GM12891 (cell line): ENCODE measurements around the gene PLA1A.

ENCODE experiments used
- DNase-seq: peaks from one replicate; pipeline ENCODE4 v3.0.0; 2011; ENCODE audit warnings: low spot score; ENCODE audit not compliant: insufficient read length
- FAIRE-seq: peaks from 2 replicates; lab custom pipeline; 2011; peaks lifted over from hg19 to GRCh38; lab: Jason Lieb, UNC
- PAX5 ChIP-seq: IDR thresholded peaks from 2 replicates; pipeline ENCODE4 v1.6.1; 2011; ENCODE audit warnings: low read length, moderate library complexity, mild to moderate bottlenecking; ENCODE audit not compliant: insufficient read depth, severe bottlenecking
- POLR2A ChIP-seq: IDR thresholded peaks from 2 replicates; pipeline ENCODE4 v1.6.1; 2011; ENCODE audit warnings: low read depth, low read length, control low read depth
- POLR2AphosphoS5 ChIP-seq: IDR thresholded peaks from 2 replicates; pipeline ENCODE4 v1.6.1; 2011; ENCODE audit warnings: low read depth, low read length, control low read depth
- POU2F2 ChIP-seq: IDR thresholded peaks from 2 replicates; pipeline ENCODE4 v1.6.1; 2011; ENCODE audit warnings: low read depth, mild to moderate bottlenecking, control low read depth, low read length, moderate library complexity
- SPI1 ChIP-seq: IDR thresholded peaks from 2 replicates; pipeline ENCODE4 v1.6.1; 2011; ENCODE audit warnings: low read depth, low read length, control low read depth
- TAF1 ChIP-seq: IDR thresholded peaks from 2 replicates; pipeline ENCODE4 v1.6.1; 2011; ENCODE audit warnings: low read depth, low read length, control low read depth

Gene PLA1A

DNA sequence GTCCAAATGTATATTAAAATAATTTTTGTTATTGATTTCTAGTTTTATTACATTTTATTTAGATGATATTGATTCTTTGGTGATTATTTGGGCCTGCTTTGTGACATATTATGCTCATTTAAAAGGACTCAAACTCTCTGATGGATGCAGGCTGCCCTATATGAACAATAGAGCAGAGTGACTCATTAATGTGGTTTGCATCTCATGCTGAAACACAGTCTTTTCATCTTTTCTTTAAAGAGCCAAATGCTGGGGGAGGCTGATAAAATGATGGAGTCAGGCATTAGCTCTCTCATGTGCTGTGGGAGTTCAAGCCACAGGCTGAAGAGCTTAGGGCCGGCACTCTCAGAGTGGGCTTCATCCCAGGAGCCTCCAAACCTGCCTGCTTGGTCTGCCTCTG is 7.2 kb downstream of the PLA1A start:
- no peak for TF ChIP-seq POU2F2
- no peak for TF ChIP-seq SPI1
- no peak for TF ChIP-seq POLR2A
- TF ChIP-seq POLR2AphosphoS5: no peak
- no peak for TF ChIP-seq PAX5
- DNase-seq: no peak
- FAIRE-seq: no peak

DNA sequence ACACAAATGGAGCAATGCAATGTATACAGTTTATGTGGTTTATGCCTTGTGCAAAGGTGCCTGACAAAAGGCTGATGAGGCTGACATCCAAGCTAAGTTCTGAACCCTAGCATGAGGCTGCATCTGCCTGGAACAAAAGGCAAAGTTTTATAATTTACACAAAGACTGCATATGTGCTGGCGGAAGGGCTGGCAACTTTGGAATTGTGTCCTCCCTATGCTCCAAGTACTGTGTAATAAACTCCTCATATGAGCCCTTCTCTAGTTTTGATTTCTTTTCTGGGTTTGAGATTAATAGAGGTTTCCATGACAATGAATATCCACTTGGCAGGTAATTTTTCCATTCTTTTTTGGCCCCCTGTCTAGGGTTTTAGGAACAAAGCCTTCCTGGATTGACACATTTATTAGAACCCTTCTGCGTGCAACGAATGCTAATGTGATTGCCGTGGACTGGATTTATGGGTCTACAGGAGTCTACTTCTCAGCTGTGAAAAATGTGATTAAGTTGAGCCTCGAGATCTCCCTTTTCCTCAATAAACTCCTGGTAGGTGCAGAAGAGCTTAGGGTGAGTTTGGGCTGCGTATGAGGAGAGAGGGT is 10.8 kb downstream of the PLA1A start:
- FAIRE-seq (no peak), DNase-seq (no peak)
- TF ChIP-seq POLR2AphosphoS5: no peak
- no peak for TF ChIP-seq TAF1
- no peak for TF ChIP-seq SPI1
- TF ChIP-seq POLR2A: no peak
- no peak for TF ChIP-seq PAX5
- no peak for TF ChIP-seq POU2F2

- DNase-seq: no peak
- FAIRE-seq: no peak
Observed at GRCh38 chr3:119609301-119609700, 11.6 kb downstream of the PLA1A start.

GRCh38 chr3:119611664-119612063 is 14.0 kb downstream of the PLA1A start:
- DNase-seq (no peak), FAIRE-seq (no peak)
- TF ChIP-seq SPI1: peak; percentile 56
- TF ChIP-seq POLR2A: no peak
- TF ChIP-seq TAF1: no peak
- no peak for TF ChIP-seq POU2F2
- TF ChIP-seq PAX5: no peak
- no peak for TF ChIP-seq POLR2AphosphoS5

More at GRCh38 chr3:119609301-119609700, 11.6 kb downstream of the PLA1A start:
- no peak for TF ChIP-seq TAF1
- no peak for TF ChIP-seq PAX5
- TF ChIP-seq POLR2AphosphoS5: no peak
- no peak for TF ChIP-seq POLR2A
- no peak for TF ChIP-seq POU2F2
- TF ChIP-seq SPI1: no peak

DNA sequence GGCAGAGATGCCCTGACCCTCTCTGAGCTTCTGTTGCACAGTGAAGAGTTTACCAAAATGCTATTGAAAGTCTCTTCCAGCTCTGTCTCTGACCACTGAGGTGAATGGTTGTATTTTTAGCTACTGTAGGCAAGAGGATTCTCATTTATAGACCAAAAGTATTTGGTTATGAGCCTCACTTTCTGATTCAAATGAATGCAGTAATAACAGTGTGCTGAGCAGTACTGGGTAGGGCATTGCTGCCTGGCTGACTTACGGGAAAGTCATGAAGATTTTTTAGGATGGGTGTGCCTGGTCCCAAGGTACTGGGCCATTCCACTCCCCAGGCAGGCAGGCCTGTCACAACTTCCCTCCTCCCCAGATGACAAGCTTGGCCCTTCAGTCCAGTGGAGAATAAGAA is 15.5 kb downstream of the PLA1A start:
- TF ChIP-seq PAX5 (no peak), TAF1 (no peak), POU2F2 (no peak), POLR2A (no peak), POLR2AphosphoS5 (no peak), SPI1 (no peak)
- FAIRE-seq: no peak
- DNase-seq: no peak

DNA sequence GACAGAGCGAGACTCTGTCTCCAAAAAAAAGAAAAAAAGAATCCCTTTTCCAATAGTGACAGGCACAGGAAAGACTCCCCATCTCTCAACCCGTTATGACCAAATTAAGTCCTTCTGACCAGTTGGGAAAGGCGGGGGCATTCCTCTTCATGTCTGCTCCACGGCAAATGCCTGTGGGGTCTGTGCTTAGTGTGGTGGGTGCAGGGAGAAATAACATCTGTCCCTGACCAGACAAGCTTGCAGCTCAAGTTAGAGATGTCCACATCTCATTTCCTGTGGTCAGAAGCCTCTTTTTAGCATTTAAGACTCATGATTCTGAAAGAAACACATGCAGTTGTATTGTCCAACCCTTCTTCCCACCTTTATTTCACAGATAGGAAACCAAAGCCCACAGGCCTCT is 16.2 kb downstream of the PLA1A start:
- FAIRE-seq: no peak
- TF ChIP-seq SPI1: no peak
- no peak for TF ChIP-seq POLR2AphosphoS5
- TF ChIP-seq POLR2A: no peak
- no peak for TF ChIP-seq POU2F2
- TF ChIP-seq PAX5: no peak
- no peak for TF ChIP-seq TAF1
- DNase-seq: no peak

DNA sequence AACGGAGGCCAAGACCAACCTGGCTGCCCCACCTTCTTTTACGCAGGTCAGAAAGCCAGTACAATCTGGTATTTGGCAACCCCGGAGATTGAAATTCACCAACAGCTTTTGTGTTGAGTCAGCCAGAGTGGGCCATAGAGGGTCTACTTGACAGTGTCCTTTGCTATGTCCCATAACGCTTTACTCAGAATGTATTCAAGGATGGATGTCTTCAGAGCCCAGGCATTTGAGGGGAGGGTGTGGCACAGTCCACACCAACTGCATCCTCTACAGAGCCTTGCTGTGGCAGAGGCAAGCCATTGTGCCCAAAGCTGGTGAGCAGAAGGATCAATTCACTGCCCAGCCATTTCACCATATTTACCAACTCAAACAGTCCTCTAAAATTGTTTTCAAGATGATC is 18.4 kb downstream of the PLA1A start:
- TF ChIP-seq TAF1: no peak
- no peak for TF ChIP-seq POLR2A
- no peak for TF ChIP-seq POU2F2
- TF ChIP-seq SPI1: no peak
- TF ChIP-seq PAX5: no peak
- TF ChIP-seq POLR2AphosphoS5: no peak
- DNase-seq (no peak), FAIRE-seq (no peak)

DNA sequence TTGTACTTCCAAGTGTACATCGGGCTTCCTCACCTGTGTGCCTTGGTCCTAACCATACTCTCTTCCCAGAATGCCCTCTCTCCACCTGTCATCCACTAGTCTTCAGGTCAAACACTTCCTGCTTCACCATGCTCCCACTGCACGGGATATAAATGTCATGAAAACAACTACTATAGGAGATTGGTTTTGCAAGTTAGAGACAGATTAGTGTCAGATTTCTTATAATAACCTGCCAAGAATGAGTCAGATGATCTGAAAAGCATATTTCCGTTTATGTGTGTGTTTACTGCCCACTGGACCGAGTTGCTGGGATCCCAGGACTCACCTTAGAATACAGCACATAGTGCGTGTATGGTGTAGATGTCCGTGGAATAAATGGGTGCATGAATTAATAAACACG is 21.4 kb downstream of the PLA1A start:
- peak; percentile 72 for FAIRE-seq

GRCh38 chr3:119620899-119621298 is 23.2 kb downstream of the PLA1A start:
- TF ChIP-seq SPI1: no peak
- TF ChIP-seq PAX5: no peak
- no peak for TF ChIP-seq POU2F2
- no peak for TF ChIP-seq POLR2A
- no peak for TF ChIP-seq TAF1
- TF ChIP-seq POLR2AphosphoS5: no peak
- FAIRE-seq (no peak), DNase-seq (no peak)

More for the DNA sequence above, 21.4 kb downstream of the PLA1A start:
- no peak for TF ChIP-seq POLR2A
- TF ChIP-seq TAF1: no peak
- TF ChIP-seq PAX5: no peak
- TF ChIP-seq SPI1: no peak
- TF ChIP-seq POU2F2: no peak
- no peak for TF ChIP-seq POLR2AphosphoS5
- DNase-seq: no peak

- no peak for FAIRE-seq
- DNase-seq: no peak
- TF ChIP-seq SPI1: no peak
- TF ChIP-seq POU2F2: no peak
- TF ChIP-seq POLR2AphosphoS5: no peak
- no peak for TF ChIP-seq PAX5
Observed at GRCh38 chr3:119624002-119624720, 26.5 kb downstream of the PLA1A start.
